HEK293 (cell line): ENCODE results near the gene FLT4.
A peak's percentile ranks its signal among the peaks of the same experiment; 100 is the strongest.

Experiments
- CTCF ChIA-PET: fragments of 350-600 bp; formaldehyde crosslinking; extraction: SDS; loops from one replicate; lab custom pipeline; 2021; ENCODE audit warnings: antibody characterized with exemption; lab: Yijun Ruan, JAX
- POLR2A ChIA-PET: fragments of 300-600 bp; formaldehyde crosslinking; extraction: SDS; loops from one replicate; lab custom pipeline; 2020; ENCODE audit warnings: antibody characterized with exemption, inconsistent platforms; lab: Yijun Ruan, JAX
- H3K27ac ChIP-seq: fragments of 200-500 bp; sonication (Bioruptor generic); 2 replicates; pipeline ENCODE4 v1.5.1; 2014; ENCODE audit warnings: low read depth, low read length, control low read depth, inconsistent platforms; ENCODE audit errors: extremely low read depth
- H3K36me3 ChIP-seq, 2 experiments: fragments of 200-500 bp in 1 of 2; sonication (Bioruptor generic) in 1 of 2; 1 replicate in 1 of 2; 2 replicates in 1 of 2; pipeline ENCODE4 v1.5.1; 2014 to 2017; ENCODE audit warnings: inconsistent platforms in 2 of 2, low read length in 2 of 2; ENCODE audit not compliant: control insufficient read depth in 2 of 2, insufficient read depth in 1 of 2
- H3K4me1 ChIP-seq: fragments of 200-500 bp; sonication (Bioruptor generic); 2 replicates; pipeline ENCODE4 v1.5.1; 2014; ENCODE audit warnings: mild to moderate bottlenecking, low read length, inconsistent platforms; ENCODE audit not compliant: control insufficient read depth, insufficient read depth
- H3K4me3 ChIP-seq: 2 replicates; pipeline ENCODE4 v1.5.1; 2011; ENCODE audit warnings: low read depth, mild to moderate bottlenecking, control low read depth, low read length, moderate library complexity
- H3K9me3 ChIP-seq: fragments of 200-500 bp; sonication (Bioruptor generic); 2 replicates; pipeline ENCODE4 v1.5.1; 2014; ENCODE audit warnings: low read depth, low read length, inconsistent platforms; ENCODE audit not compliant: control insufficient read depth, insufficient read depth
- GLI2 ChIP-seq: fragments of 450-650 bp; formaldehyde crosslinking; IDR thresholded peaks from 2 replicates; pipeline ENCODE4; 2017; ENCODE audit warnings: missing biosample characterization, missing genetic modification characterization, low read depth, borderline replicate concordance
- KLF9 ChIP-seq: fragments of 450-650 bp; formaldehyde crosslinking; IDR thresholded peaks from 2 replicates; pipeline ENCODE4 v1.5.1; 2016; ENCODE audit warnings: missing biosample characterization, missing genetic modification characterization, low read depth
- MZF1 ChIP-seq: fragments of 450-650 bp; formaldehyde crosslinking; IDR thresholded peaks from 2 replicates; pipeline ENCODE4 v1.5.1; 2017; ENCODE audit warnings: missing biosample characterization, missing genetic modification characterization, borderline replicate concordance
- PRDM1 ChIP-seq: fragments of 450-650 bp; formaldehyde crosslinking; IDR thresholded peaks from 2 replicates; pipeline ENCODE4; 2016; ENCODE audit warnings: missing biosample characterization, missing genetic modification characterization
- ZNF146 ChIP-seq: fragments of 450-650 bp; formaldehyde crosslinking; IDR thresholded peaks from 2 replicates; pipeline ENCODE4 v1.5.1; 2016; ENCODE audit warnings: missing biosample characterization, missing genetic modification characterization
- ZNF157 ChIP-seq: fragments of 450-650 bp; formaldehyde crosslinking; IDR thresholded peaks from 2 replicates; pipeline ENCODE4 v1.5.1; 2016; ENCODE audit warnings: missing biosample characterization, missing genetic modification characterization
- ZNF239 ChIP-seq: fragments of 450-650 bp; formaldehyde crosslinking; IDR thresholded peaks from 2 replicates; pipeline ENCODE4 v1.5.1; 2016; ENCODE audit warnings: missing biosample characterization, missing genetic modification characterization
- ZNF311 ChIP-seq: fragments of 450-650 bp; formaldehyde crosslinking; IDR thresholded peaks from 2 replicates; pipeline ENCODE4 v1.5.1; 2017; ENCODE audit warnings: missing biosample characterization, missing genetic modification characterization, borderline replicate concordance
- ZNF324 ChIP-seq: fragments of 450-650 bp; formaldehyde crosslinking; IDR thresholded peaks from 2 replicates; pipeline ENCODE4 v1.5.1; 2016; ENCODE audit warnings: missing biosample characterization, missing genetic modification characterization
- ZNF37A ChIP-seq: fragments of 450-650 bp; IDR thresholded peaks from 2 replicates; pipeline ENCODE4 v1.5.1; 2018; ENCODE audit warnings: missing biosample characterization, missing genetic modification characterization
- ZNF488 ChIP-seq: fragments of 450-650 bp; formaldehyde crosslinking; IDR thresholded peaks from 2 replicates; pipeline ENCODE4 v1.5.1; 2016; ENCODE audit warnings: missing biosample characterization, missing genetic modification characterization
- ZNF514 ChIP-seq: fragments of 450-650 bp; formaldehyde crosslinking; IDR thresholded peaks from 2 replicates; pipeline ENCODE4 v1.5.1; 2016; ENCODE audit warnings: missing biosample characterization, missing genetic modification characterization
- ZNF580 ChIP-seq: fragments of 450-650 bp; formaldehyde crosslinking; IDR thresholded peaks from 2 replicates; pipeline ENCODE4 v1.5.1; 2016; ENCODE audit warnings: missing biosample characterization, missing genetic modification characterization
- ZNF623 ChIP-seq: fragments of 450-650 bp; formaldehyde crosslinking; IDR thresholded peaks from 2 replicates; pipeline ENCODE4 v1.5.1; 2016; ENCODE audit warnings: missing biosample characterization, missing genetic modification characterization
- ZNF785 ChIP-seq: fragments of 450-650 bp; formaldehyde crosslinking; IDR thresholded peaks from 2 replicates; pipeline ENCODE4 v1.5.1; 2016; ENCODE audit warnings: missing biosample characterization, missing genetic modification characterization
- ZSCAN4 ChIP-seq: fragments of 450-650 bp; formaldehyde crosslinking; IDR thresholded peaks from 2 replicates; pipeline ENCODE4 v1.5.1; 2017; ENCODE audit warnings: missing biosample characterization, missing genetic modification characterization
- TF ChIP-seq, protein P1 (sequence below): fragments of 450-650 bp; formaldehyde crosslinking; IDR thresholded peaks from 2 replicates; pipeline ENCODE4 v1.5.1; 2016; ENCODE audit warnings: missing biosample characterization, missing genetic modification characterization
- TF ChIP-seq, protein P2 (sequence below): fragments of 450-650 bp; formaldehyde crosslinking; IDR thresholded peaks from 2 replicates; pipeline ENCODE4 v1.5.1; 2016; ENCODE audit warnings: missing biosample characterization, missing genetic modification characterization

FLT4 gene

GRCh38 chr5:180595381-180596114, 53.9 kb downstream of the FLT4 start:
- H3K4me1 ChIP-seq = no peaks in the 10 kb centered on the region
- H3K4me3 ChIP-seq = no peak overlapping the region
- H3K9me3 ChIP-seq = no peaks in the 10 kb centered on the region
- H3K36me3 ChIP-seq = no peaks in the 10 kb centered on the region
- TF ChIP-seq ZNF623 (tag by site-specific recombination) (no peak), ZNF785 (tag by site-specific recombination) (no peak), ZNF514 (no peak), ZNF580 (no peak), ZNF311 (tag by site-specific recombination) (no peak), GLI2 (tag by site-specific recombination) (no peak), ZNF488 (tag by site-specific recombination) (no peak), MZF1 (tag by site-specific recombination) (no peak), ZNF37A (tag by site-specific recombination) (no peak)
- TF ChIP-seq, protein P1, sequence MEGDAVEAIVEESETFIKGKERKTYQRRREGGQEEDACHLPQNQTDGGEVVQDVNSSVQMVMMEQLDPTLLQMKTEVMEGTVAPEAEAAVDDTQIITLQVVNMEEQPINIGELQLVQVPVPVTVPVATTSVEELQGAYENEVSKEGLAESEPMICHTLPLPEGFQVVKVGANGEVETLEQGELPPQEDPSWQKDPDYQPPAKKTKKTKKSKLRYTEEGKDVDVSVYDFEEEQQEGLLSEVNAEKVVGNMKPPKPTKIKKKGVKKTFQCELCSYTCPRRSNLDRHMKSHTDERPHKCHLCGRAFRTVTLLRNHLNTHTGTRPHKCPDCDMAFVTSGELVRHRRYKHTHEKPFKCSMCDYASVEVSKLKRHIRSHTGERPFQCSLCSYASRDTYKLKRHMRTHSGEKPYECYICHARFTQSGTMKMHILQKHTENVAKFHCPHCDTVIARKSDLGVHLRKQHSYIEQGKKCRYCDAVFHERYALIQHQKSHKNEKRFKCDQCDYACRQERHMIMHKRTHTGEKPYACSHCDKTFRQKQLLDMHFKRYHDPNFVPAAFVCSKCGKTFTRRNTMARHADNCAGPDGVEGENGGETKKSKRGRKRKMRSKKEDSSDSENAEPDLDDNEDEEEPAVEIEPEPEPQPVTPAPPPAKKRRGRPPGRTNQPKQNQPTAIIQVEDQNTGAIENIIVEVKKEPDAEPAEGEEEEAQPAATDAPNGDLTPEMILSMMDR = no peak
- no peak overlapping the region for H3K27ac ChIP-seq
- ChIA-PET POLR2A (no interaction called here), CTCF (no interaction called here)

DNA sequence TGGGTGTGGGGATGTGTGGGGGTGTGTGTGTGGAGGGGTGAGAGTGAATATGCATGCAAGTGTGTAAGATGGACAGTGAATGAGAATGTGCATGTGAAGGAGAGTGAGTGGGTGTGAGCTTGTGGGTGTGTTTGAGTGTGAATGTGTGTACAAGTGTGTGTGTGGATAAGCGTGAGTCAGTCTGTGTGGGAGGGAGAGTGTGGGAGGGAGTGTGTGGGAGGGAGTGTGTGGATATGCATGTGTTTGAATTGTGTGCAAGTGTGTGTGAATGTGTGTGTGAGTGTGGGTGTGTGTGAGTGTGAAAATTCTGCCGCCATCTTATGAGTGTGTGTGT, 54.4 kb downstream of the FLT4 start:
- POLR2A ChIA-PET = no interaction called here
- no peaks in the 10 kb centered on the region for H3K9me3 ChIP-seq
- TF ChIP-seq ZNF580 (no peak), ZNF146 (no peak), PRDM1 (tag by site-specific recombination) (peak; percentile 53; the same call in 1 of the 2 replicates), ZSCAN4 (tag by site-specific recombination) (peak; percentile 75), ZNF157 (tag by site-specific recombination) (0 out of 2 replicates have a peak, but pooled peaks have one; percentile 5), ZNF324 (tag by site-specific recombination) (no peak), ZNF239 (tag by site-specific recombination) (no peak), KLF9 (tag by site-specific recombination) (peak; percentile 31)
- TF ChIP-seq, protein P2, sequence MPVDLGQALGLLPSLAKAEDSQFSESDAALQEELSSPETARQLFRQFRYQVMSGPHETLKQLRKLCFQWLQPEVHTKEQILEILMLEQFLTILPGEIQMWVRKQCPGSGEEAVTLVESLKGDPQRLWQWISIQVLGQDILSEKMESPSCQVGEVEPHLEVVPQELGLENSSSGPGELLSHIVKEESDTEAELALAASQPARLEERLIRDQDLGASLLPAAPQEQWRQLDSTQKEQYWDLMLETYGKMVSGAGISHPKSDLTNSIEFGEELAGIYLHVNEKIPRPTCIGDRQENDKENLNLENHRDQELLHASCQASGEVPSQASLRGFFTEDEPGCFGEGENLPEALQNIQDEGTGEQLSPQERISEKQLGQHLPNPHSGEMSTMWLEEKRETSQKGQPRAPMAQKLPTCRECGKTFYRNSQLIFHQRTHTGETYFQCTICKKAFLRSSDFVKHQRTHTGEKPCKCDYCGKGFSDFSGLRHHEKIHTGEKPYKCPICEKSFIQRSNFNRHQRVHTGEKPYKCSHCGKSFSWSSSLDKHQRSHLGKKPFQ (tag by site-specific recombination) = 0 out of 2 replicates have a peak, but pooled peaks have one; percentile 32
- no peaks in the 10 kb centered on the region for H3K36me3 ChIP-seq
- no peak overlapping the region for H3K27ac ChIP-seq
- no peak overlapping the region for H3K4me3 ChIP-seq
- H3K4me1 ChIP-seq = no peaks in the 10 kb centered on the region
- CTCF ChIA-PET = no interaction called here
